Esophagus (tissue), 2 donors: ENCODE results near the gene PMF1. TPM values are rescaled to one million over a fixed set of nuclear protein-coding genes. Genes with fewer than 3 reads are reported as not detected.

ENCODE experiments used
- H3K27ac ChIP-seq, 2 donors: one replicate each; pipeline ENCODE4 v1.5.1; 2013; ENCODE audit warnings: low read depth in 2 of 2, mild to moderate bottlenecking in 2 of 2, inconsistent platforms in 1 of 2, low read length in 1 of 2, moderate library complexity in 1 of 2
- H3K27me3 ChIP-seq, 2 donors: one replicate each; pipeline ENCODE4 v1.6.1; 2013; ENCODE audit warnings: low read length in 2 of 2, control low read depth in 1 of 2, mild to moderate bottlenecking in 1 of 2; ENCODE audit not compliant: insufficient read depth in 2 of 2, control insufficient read depth in 1 of 2
- H3K36me3 ChIP-seq, 2 donors: one replicate each; pipeline ENCODE4 v1.6.1; 2013; ENCODE audit warnings: low read length in 1 of 2; ENCODE audit not compliant: control insufficient read depth in 2 of 2, insufficient read depth in 2 of 2
- H3K4me1 ChIP-seq, 2 donors: one replicate each; pipeline ENCODE4 v1.6.1; 2013; ENCODE audit warnings: low read length in 1 of 2; ENCODE audit not compliant: control insufficient read depth in 2 of 2, insufficient read depth in 2 of 2
- H3K4me3 ChIP-seq, 2 donors: one replicate each; pipeline ENCODE4 v1.5.1; 2013; ENCODE audit warnings: low read length in 2 of 2, mild to moderate bottlenecking in 2 of 2, low read depth in 1 of 2, moderate library complexity in 1 of 2
- H3K9me3 ChIP-seq, 2 donors: one replicate each; pipeline ENCODE4 v1.6.1; 2013; ENCODE audit warnings: mild to moderate bottlenecking in 2 of 2, low read depth in 1 of 2, low read length in 1 of 2, moderate library complexity in 1 of 2; ENCODE audit not compliant: control insufficient read depth in 2 of 2, insufficient read depth in 1 of 2
- WGBS, 2 donors: extraction: QIAGEN DNeasy Blood & Tissue Kit; methylation state at CpG; one replicate each; pipeline ENCODE4 v1.1.7; 2013; 5-methylcytosine and 5-hydroxymethylcytosine counted together
- polyA plus RNA-seq, 2 donors: library from polyadenylated mRNA; stranded (reverse); fragments of 200-250 nt; gene quantifications; one replicate each; pipeline ENCODE4 v1.2.3, GENCODE V29; 2013
- donor health status: healthy with polysubstance abuse.
- donor health status: Bipolar disorder and iron deficiency.

PMF1 gene
- polyA plus RNA-seq, 2 donors = 67.2 to 69.0 TPM

DNA sequence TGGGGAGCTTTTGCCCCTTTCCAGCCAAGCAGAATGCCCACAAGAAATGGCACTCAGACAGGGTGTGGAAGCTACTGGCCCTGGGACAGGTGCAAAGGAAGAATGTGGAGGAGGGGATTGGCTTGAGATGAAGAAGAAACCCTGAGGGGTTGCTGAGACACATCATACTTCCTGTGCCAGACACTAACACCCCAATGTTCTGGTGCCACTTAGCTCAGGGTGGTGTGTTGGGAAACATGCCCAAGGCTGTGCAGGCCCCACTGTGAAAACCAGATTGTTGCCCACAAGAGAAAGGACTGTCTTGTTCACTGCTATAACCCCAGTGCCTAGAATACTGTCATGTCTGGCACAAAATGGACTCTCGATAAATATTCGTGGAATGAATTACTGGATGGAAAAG, 44.9 kb downstream of the PMF1 start:
- 58 to 80% methylated on average over 2 of the region's 2 CpGs for WGBS, 2 donors
- Histone ChIP-seq H3K9me3 (no peaks in the 10 kb centered on the region), H3K4me3 (no peak overlapping the region), H3K4me1 (peaks cover 0 to 4% of the 10 kb centered on the region in 2 donors), H3K27me3 (no peaks in the 10 kb centered on the region), H3K27ac (no peak overlapping the region), H3K36me3 (peaks cover 47 to 61% of the 10 kb centered on the region in 2 donors)

DNA sequence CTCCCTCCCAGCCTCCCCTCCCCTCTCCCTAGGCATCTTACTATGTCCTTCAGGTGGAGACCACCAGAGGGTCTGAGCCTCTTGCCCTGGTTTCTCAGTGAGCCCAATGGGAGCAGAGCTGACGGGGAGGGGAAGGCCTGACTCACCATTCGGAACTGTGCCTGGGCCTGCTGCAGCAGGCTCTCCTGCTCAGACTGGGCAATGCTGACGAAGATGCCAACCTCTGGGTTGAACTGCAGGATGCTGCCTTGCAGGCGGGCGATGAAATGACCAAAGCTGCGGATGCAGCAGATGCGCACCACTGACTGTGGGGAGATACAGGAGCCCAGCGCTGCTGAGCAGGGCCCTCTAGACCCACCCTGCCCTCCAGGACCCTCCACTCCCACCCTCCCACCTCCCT, 46.1 kb downstream of the PMF1 start:
- Histone ChIP-seq H3K36me3 (peaks cover 46 to 56% of the 10 kb centered on the region in 2 donors), H3K27ac (peak overlapping the region in 1 of 2 donors; percentile 26), H3K9me3 (no peaks in the 10 kb centered on the region), H3K27me3 (no peaks in the 10 kb centered on the region), H3K4me3 (no peak overlapping the region), H3K4me1 (peaks cover 0 to 7% of the 10 kb centered on the region in 2 donors)
- 62 to 81% methylated on average over 7 to 8 of the region's 8 CpGs for WGBS, 2 donors

DNA sequence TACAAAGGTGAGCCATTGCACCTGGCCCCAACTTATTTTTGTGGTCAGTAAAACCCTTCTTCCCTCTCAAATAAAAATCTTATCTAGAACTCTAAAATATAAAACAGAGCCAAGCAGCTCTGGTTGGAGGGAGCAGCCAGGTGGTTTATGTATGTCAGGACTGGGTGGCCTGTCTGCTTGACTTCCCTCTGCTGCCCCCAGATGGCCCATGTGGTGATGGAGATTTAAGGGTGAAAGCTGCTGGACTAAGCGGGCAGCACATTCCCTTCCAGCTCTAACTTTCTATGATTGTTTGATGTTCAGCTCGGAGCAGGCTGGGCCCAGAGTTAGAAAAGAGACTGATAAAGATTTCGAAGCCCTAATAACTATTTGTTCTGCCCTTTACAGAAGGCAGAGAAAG, 47.0 kb downstream of the PMF1 start:
- H3K27ac ChIP-seq = no peak overlapping the region
- WGBS, 2 donors = 85 to 86% methylated on average over 3 of the region's 3 CpGs
- peaks cover 0 to 7% of the 10 kb centered on the region in 2 donors for H3K4me1 ChIP-seq
- H3K4me3 ChIP-seq = no peak overlapping the region
- no peaks in the 10 kb centered on the region for H3K9me3 ChIP-seq
- peaks cover 46 to 56% of the 10 kb centered on the region in 2 donors for H3K36me3 ChIP-seq
- H3K27me3 ChIP-seq = no peaks in the 10 kb centered on the region

DNA sequence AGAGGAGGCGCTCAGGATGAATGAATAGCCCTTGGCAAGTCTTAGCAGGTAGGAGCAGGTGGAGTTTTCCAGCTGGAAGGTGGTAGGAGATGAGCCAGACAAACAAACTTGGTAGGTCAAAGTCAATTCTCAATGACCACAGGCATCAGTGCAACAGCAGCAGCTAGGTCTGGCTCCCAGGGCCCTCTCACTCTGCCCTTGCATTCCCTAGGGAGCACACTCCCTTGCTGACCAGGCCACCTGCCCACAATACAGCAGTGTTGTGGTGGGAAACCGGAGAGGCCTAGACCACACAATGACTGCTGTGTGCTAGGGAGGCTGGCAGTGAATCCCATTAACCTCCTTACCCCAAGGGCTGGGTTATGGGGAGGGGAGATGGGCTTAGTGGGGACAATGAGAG, 48.1 kb downstream of the PMF1 start:
- H3K27me3 ChIP-seq = no peaks in the 10 kb centered on the region
- no peaks in the 10 kb centered on the region for H3K9me3 ChIP-seq
- no peak overlapping the region for H3K4me3 ChIP-seq
- H3K36me3 ChIP-seq = peaks cover 52 to 65% of the 10 kb centered on the region in 2 donors
- 75 to 88% methylated on average over 2 of the region's 2 CpGs for WGBS, 2 donors
- peaks cover 0 to 7% of the 10 kb centered on the region in 2 donors for H3K4me1 ChIP-seq
- no peak overlapping the region for H3K27ac ChIP-seq

DNA sequence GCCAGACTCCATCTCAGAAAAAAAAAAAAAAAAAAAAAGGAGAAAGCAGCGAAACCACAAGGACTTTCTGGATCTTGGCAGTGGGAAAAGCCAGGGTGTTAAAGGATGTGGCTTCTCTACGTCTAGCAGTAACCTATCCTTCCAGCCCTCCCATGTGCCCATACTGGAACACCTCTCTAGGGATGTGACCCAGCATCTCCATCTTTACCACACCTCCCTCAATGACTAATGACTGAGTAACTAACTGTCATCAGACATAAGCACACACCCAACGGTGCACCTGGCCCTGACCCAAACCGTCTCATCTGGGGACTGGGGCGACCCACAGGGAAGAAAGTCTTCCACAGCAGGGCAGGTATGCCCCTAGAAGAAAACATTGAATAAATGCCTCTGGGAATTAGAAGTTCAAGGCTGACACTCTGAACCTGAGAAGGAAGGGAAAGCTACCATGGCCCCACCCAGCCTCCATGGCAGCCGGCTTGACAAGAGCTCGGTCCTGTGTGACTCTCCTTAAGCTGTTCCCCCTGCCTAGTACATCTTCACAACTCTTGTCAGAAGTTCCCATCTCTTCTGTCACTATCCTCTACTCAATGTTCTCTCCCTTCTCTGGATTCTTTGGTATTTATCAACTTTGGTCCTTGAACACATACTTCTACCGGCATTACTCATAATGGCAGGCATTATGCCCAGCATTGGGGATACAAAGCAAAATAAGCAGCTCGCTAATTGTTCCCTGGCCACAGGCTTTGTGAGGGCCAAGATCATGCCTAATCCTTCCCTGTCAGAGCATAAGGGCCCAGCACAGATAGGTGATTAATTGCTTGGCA, 49.9 kb downstream of the PMF1 start:
- no peak overlapping the region for H3K4me3 ChIP-seq
- H3K9me3 ChIP-seq = no peaks in the 10 kb centered on the region
- H3K4me1 ChIP-seq = peaks cover 0 to 7% of the 10 kb centered on the region in 2 donors
- WGBS, 2 donors = 53 to 66% methylated on average over 8 to 9 of the region's 9 CpGs
- H3K27ac ChIP-seq = peak overlapping the region; percentile 62 to 90
- H3K36me3 ChIP-seq = peaks cover 57 to 71% of the 10 kb centered on the region in 2 donors
- no peaks in the 10 kb centered on the region for H3K27me3 ChIP-seq

DNA sequence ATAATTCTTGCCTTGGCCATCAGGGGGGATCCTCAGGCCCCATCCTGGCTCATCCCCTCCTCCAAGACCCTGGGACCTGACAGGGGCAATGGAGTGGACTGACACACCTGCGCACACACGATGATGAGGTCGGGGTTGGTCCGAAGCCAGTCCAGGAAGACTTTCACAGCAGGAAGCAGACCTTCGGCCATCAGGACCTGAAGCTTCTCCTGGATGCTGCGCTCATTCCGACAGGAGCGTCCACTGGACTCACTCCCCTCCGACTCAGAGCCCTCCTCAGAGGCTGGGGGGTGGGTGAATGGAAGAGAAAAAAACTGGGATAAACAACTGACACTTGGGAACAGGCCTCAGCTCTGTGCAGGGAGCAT, 50.5 kb downstream of the PMF1 start:
- Histone ChIP-seq H3K9me3 (no peaks in the 10 kb centered on the region), H3K27ac (peak overlapping the region; percentile 62 to 90), H3K27me3 (no peaks in the 10 kb centered on the region), H3K4me1 (peaks cover 0 to 7% of the 10 kb centered on the region in 2 donors), H3K4me3 (no peak overlapping the region), H3K36me3 (peaks cover 52 to 70% of the 10 kb centered on the region in 2 donors)
- 76 to 84% methylated on average over 9 of the region's 9 CpGs for WGBS, 2 donors

DNA sequence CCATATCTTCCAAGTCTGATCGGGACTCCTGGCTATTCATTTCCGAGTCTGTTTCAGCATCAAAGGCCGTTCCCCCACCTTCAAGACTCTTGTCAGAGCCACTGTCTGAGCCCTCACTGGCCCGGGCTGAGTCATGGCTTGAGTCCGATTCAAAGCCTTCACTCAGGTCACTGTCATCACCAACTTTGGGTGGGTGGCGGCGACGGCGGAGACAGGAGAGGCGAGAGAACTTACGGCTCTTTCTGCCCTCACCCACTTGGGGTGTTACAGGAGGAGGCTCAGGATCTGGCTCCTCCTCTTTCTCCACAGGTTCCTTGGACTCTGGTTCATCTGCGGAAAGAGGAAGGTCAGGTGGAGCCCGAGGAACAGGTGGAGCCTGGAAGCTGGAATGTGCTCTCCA, 53.2 kb downstream of the PMF1 start:
- Histone ChIP-seq H3K27ac (no peak overlapping the region), H3K4me1 (peaks cover 0 to 3% of the 10 kb centered on the region in 2 donors), H3K36me3 (peaks cover 29 to 56% of the 10 kb centered on the region in 2 donors), H3K27me3 (no peaks in the 10 kb centered on the region), H3K9me3 (no peaks in the 10 kb centered on the region), H3K4me3 (no peak overlapping the region)
- 88 to 92% methylated on average over 13 of the region's 13 CpGs for WGBS, 2 donors

DNA sequence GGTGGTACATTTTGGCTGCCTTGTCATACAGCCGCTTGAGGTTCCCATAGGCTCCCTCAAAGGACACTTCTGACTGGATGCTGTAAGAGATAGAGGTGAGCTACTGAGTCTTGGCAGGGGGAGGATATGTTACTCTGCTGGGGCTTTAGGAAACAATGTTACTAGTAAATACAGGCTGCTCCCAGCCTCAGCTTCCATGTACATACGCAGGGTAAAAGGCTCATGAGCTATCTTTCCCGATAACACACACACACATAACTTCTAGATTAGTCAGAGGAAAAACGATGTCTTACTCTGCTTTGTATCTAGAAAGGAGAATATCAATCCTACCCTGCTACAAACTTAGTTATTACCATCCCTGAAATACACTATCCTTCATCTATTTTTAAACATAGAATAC, 55.5 kb downstream of the PMF1 start:
- H3K27me3 ChIP-seq = no peaks in the 10 kb centered on the region
- H3K4me1 ChIP-seq = peaks cover 0 to under 1% of the 10 kb centered on the region in 2 donors
- H3K4me3 ChIP-seq = no peak overlapping the region
- H3K9me3 ChIP-seq = no peaks in the 10 kb centered on the region
- WGBS, 2 donors = 82 to 93% methylated on average over 4 of the region's 4 CpGs
- peaks cover 26 to 51% of the 10 kb centered on the region in 2 donors for H3K36me3 ChIP-seq
- no peak overlapping the region for H3K27ac ChIP-seq

DNA sequence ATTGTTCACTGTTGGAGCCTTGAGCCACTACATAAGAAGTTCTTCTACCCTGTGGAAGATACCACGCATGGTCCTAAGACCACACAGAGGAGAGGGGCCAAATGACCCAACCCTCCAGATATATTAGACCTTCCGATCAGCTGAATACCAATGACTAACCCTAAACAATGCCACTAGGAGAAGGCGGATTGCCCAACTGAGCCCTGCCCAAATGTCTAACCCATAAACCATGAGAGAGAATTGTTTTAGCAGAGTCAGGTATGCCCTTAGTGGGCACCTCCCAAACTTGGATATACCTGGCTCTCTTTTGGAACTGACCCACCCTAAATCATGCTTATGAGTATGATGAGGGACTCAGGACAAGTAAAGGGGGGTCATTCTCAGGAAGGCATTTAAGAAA, 57.5 kb downstream of the PMF1 start:
- H3K4me1 ChIP-seq = no peaks in the 10 kb centered on the region
- WGBS, 2 donors = 80% methylated on average over 3 of the region's 3 CpGs

DNA sequence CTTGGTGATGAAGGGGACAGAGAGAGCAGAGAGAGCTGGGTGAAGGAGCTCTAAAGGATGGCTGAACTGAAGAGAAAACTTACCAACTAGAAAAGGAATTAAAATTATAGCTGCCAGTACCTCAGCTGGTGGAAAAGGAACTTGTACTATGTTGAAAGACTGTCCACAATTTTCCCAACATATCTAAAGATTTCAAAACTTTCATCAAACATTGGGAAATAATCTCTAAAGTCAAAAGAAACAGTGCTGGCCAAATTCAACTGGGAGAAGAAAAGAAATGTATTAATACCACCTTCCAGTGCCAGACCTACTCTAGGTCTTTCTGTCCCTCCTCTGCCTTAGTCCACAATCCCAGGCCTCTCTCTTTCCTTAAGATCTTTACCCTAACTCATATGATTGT, 63.7 kb downstream of the PMF1 start:
- H3K9me3 ChIP-seq = no peaks in the 10 kb centered on the region
- H3K4me1 ChIP-seq = peaks cover 0 to 3% of the 10 kb centered on the region in 2 donors
- no peak overlapping the region for H3K4me3 ChIP-seq
- peaks cover 8 to 39% of the 10 kb centered on the region in 2 donors for H3K36me3 ChIP-seq
- H3K27ac ChIP-seq = no peak overlapping the region
- H3K27me3 ChIP-seq = no peaks in the 10 kb centered on the region

More for the DNA sequence above, 57.5 kb downstream of the PMF1 start:
- no peak overlapping the region for H3K4me3 ChIP-seq
- H3K27me3 ChIP-seq = no peaks in the 10 kb centered on the region
- no peaks in the 10 kb centered on the region for H3K9me3 ChIP-seq
- H3K27ac ChIP-seq = peak overlapping the region; percentile 15 to 59
- H3K36me3 ChIP-seq = peaks cover 29 to 58% of the 10 kb centered on the region in 2 donors
